ENCODE results near the gene WDR27. TPM values are rescaled to one million over a fixed set of nuclear protein-coding genes. Genes with fewer than 3 reads are reported as not detected.

WDR27 gene
- total and polyA plus RNA-seq, 9 donors, result 16.6 to 53.4 (median 38.7) TPM

- H3K36me3 ChIP-seq, result no peaks in the 10 kb centered on the region
Measured at GRCh38 chr6:169589699-169590257, 112.1 kb downstream of the WDR27 start.

GRCh38 chr6:169589293-169589692, 112.5 kb downstream of the WDR27 start:
- no peak for TF ChIP-seq EP300 (IDR thresholded peaks at IDR 0.05)
- no peak for TF ChIP-seq CTCF (IDR thresholded peaks at IDR 0.05)
- no peak for TF ChIP-seq POLR2A (IDR thresholded peaks at IDR 0.05)
- Histone ChIP-seq H3K4me3 (no peak overlapping the region), H3K9me3 (no peaks in the 10 kb centered on the region), H3K4me1 (ENCODE audit: insufficient read depth) (peaks cover 3% of the 10 kb centered on the region), H3K27me3 (no peaks in the 10 kb centered on the region), H3K27ac (no peak overlapping the region), H3K36me3 (no peaks in the 10 kb centered on the region)
- intact Hi-C loops (cut with DNase I), result no loop called here
- DNase-seq, result no peak
- WGBS, 3 donors, result 54 to 61% (median 60%) methylated on average over 3 of the region's 3 CpGs

More at GRCh38 chr6:169589699-169590257, 112.1 kb downstream of the WDR27 start:
- TF ChIP-seq POLR2A (IDR thresholded peaks at IDR 0.05), result no peak
- no peak for TF ChIP-seq EP300 (IDR thresholded peaks at IDR 0.05)
- TF ChIP-seq CTCF (IDR thresholded peaks at IDR 0.05), result no peak
- Histone ChIP-seq H3K9me3 (no peaks in the 10 kb centered on the region), H3K4me3 (no peak overlapping the region), H3K27ac (no peak overlapping the region), H3K4me1 (ENCODE audit: insufficient read depth) (peaks cover 3% of the 10 kb centered on the region), H3K27me3 (no peaks in the 10 kb centered on the region)
- intact Hi-C loops (cut with DNase I), result no loop called here
- 20 to 34% (median 25%) methylated on average over 6 of the region's 6 CpGs for WGBS, 3 donors
- no peak for DNase-seq

- intact Hi-C loops (cut with DNase I), result no loop called here
Measured at GRCh38 chr6:169587975-169588374, 113.9 kb downstream of the WDR27 start.

GRCh38 chr6:169583886-169584541, 117.8 kb downstream of the WDR27 start:
- no peaks in the 10 kb centered on the region for H3K27me3 ChIP-seq

More at GRCh38 chr6:169587975-169588374, 113.9 kb downstream of the WDR27 start:
- no peaks in the 10 kb centered on the region for H3K36me3 ChIP-seq
- H3K27me3 ChIP-seq, result no peaks in the 10 kb centered on the region
- H3K9me3 ChIP-seq, result no peaks in the 10 kb centered on the region
- H3K27ac ChIP-seq, result no peak overlapping the region
- H3K4me3 ChIP-seq, result no peak overlapping the region
- no peak for DNase-seq
- H3K4me1 ChIP-seq (ENCODE audit: insufficient read depth), result peaks cover 3% of the 10 kb centered on the region
- 97 to 99% (median 99%) methylated on average over 5 of the region's 5 CpGs for WGBS, 3 donors
- TF ChIP-seq POLR2A (IDR thresholded peaks at IDR 0.05), result no peak
- TF ChIP-seq CTCF (IDR thresholded peaks at IDR 0.05), result no peak
- TF ChIP-seq EP300 (IDR thresholded peaks at IDR 0.05), result no peak

More at GRCh38 chr6:169583886-169584541, 117.8 kb downstream of the WDR27 start:
- Histone ChIP-seq H3K9me3 (no peaks in the 10 kb centered on the region), H3K4me1 (ENCODE audit: insufficient read depth) (no peaks in the 10 kb centered on the region), H3K27ac (no peak overlapping the region), H3K4me3 (no peak overlapping the region), H3K36me3 (no peaks in the 10 kb centered on the region)
- WGBS, 3 donors, result 88 to 97% (median 95%) methylated on average over 6 of the region's 6 CpGs
- no peak for DNase-seq
- intact Hi-C loops (cut with DNase I), result no loop called here
- TF ChIP-seq POLR2A (IDR thresholded peaks at IDR 0.05) (no peak), EP300 (IDR thresholded peaks at IDR 0.05) (no peak), CTCF (IDR thresholded peaks at IDR 0.05) (no peak)
